ENCODE measurements around the gene OR51B5. TPM values are rescaled to one million over a fixed set of nuclear protein-coding genes. Genes with fewer than 3 reads are reported as not detected.
"Not testable (repeated sequence)": the region's sequence is repeated elsewhere in the genome, so short reads cannot be mapped to it uniquely, and the experiment has no call there.

Gene OR51B5
- total RNA-seq, 1 donor from 2014 or later, result not detected

DNA sequence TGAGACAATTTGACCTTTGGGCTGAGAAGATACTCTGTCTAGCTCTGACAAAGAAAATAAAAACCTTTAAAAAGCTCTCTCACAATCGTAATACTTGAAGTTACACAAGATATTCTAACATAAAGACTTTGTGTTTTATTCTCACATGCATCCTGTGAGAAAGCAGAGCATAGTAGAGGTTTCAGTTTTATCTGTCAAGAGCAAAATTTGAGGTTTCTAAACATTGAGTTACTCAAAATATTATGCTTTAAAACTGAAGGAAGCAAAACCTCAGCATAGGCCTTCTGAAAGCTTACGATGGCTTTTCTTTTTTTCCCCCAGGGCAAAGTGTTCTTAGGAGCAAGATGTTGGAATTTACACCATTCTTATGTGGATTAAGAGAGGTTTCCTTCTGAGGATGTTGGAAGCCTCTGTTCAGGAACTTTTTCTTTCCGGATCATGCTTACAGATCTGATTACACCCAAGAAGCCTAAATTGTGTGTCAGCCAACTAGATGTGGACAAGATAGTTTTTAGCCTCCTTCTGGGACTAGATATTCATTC is 25.2 kb upstream of the OR51B5 start:
- no peak for DNase-seq (ENCODE audit: low read depth)
- H3K4me3 ChIP-seq (ENCODE audit: low read depth, low read length), result no peak overlapping the region
- TF ChIP-seq, protein P1, sequence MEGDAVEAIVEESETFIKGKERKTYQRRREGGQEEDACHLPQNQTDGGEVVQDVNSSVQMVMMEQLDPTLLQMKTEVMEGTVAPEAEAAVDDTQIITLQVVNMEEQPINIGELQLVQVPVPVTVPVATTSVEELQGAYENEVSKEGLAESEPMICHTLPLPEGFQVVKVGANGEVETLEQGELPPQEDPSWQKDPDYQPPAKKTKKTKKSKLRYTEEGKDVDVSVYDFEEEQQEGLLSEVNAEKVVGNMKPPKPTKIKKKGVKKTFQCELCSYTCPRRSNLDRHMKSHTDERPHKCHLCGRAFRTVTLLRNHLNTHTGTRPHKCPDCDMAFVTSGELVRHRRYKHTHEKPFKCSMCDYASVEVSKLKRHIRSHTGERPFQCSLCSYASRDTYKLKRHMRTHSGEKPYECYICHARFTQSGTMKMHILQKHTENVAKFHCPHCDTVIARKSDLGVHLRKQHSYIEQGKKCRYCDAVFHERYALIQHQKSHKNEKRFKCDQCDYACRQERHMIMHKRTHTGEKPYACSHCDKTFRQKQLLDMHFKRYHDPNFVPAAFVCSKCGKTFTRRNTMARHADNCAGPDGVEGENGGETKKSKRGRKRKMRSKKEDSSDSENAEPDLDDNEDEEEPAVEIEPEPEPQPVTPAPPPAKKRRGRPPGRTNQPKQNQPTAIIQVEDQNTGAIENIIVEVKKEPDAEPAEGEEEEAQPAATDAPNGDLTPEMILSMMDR (conservative IDR thresholded peaks at IDR 0.05; ENCODE audit: low read depth, low read length), result no peak

DNA sequence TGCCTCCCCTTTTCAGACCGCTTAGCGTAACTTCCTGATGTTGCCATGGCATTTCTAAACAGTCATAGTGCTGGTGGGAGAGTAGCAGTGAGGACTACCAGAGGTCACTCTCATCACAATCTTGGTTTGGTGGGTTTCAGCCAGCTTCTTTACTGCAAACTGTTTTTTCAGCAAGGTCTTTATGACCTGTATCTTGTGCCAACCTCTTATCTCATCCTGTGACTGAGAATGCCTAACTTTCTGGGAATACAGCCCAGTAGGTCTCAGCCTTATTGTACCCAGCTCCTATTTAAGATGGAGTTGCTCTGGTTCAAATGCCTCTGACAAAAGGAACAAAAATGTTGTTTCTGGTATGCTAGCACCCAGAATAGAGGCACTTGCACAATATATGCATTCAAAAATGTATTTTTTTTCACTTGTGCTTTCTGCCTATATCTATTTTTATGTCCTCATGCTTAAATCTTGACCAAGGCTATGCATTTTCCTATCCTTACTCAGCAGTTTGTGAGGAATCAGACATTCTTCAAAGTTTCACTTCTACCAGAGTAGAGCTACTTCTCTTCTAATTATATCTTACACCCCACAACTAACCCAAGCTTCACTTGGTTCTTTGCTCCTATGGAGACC is 24.2 kb upstream of the OR51B5 start:
- H3K4me3 ChIP-seq (ENCODE audit: low read depth, low read length), result no peak overlapping the region
- no peak for DNase-seq (ENCODE audit: low read depth)
- TF ChIP-seq, protein P1 (conservative IDR thresholded peaks at IDR 0.05; ENCODE audit: low read depth, low read length), result no peak

DNA sequence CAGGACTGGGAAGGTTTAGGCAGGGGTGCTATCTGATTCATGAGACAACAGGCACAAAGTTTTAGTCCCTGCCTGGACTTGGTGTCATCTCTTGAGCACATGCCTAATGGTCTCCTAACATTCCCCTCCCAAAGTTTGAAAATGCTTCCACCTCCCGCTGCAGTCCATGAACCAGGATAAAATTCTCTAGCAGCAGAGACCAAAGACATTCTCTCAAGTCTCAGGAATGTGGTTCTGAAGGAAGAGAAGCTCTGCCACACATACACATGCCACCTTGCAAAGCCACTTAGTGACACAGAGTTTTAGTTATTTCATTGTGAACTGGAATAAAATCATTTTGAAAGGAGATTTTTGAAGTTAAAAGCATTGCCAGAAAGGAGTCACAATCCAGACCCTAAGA is 23.5 kb upstream of the OR51B5 start:
- H3K4me3 ChIP-seq (ENCODE audit: low read depth, low read length), result no peak overlapping the region

DNA sequence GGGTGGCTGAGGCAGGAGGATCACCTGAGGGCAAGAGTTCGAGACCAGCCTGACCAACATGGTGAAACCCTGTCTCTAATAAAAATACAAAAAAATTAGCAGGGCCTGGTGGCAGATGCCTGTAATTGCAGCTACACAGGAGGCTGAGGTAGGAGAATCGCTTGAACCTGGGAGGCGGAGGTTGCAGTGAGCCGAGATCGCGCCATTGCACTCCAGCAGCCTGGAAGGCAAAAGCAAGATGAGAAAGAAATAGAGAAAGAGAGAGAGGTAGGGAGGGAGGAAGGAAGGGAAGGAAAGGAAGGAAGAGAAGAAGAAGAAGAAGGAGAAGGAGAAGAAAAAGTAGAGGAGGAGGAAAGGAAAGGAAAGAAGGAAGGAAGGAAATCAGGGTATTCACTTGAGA is 23.0 kb upstream of the OR51B5 start:
- H3K4me3 ChIP-seq (ENCODE audit: low read depth, low read length); DNase-seq (ENCODE audit: low read depth): not testable (repeated sequence)

More for the DNA sequence above, 23.5 kb upstream of the OR51B5 start:
- TF ChIP-seq, protein P1 (conservative IDR thresholded peaks at IDR 0.05; ENCODE audit: low read depth, low read length), result no peak
- no peak for DNase-seq (ENCODE audit: low read depth)

DNA sequence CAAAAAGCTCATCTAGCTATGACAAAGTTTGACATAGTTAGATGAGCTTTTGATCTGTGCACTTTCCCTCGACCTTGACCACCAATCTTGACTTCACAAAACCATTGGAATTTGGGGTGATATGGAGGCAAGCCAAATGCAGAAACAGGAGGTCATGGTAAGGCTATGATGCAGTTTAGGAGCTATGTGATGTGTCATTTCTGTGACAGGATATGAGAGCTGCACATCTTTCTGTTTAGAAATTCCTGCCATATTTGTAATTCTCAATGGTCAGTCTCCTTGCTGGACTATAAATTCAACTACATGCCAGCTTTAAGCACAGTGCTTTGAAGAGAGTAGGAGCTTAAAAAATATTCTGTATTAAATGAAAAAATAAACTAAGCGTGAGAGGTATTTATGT is 20.9 kb upstream of the OR51B5 start:
- peak; percentile 15 for DNase-seq (ENCODE audit: low read depth)
- no peak overlapping the region for H3K4me3 ChIP-seq (ENCODE audit: low read depth, low read length)
- TF ChIP-seq, protein P1 (conservative IDR thresholded peaks at IDR 0.05; ENCODE audit: low read depth, low read length), result no peak

DNA sequence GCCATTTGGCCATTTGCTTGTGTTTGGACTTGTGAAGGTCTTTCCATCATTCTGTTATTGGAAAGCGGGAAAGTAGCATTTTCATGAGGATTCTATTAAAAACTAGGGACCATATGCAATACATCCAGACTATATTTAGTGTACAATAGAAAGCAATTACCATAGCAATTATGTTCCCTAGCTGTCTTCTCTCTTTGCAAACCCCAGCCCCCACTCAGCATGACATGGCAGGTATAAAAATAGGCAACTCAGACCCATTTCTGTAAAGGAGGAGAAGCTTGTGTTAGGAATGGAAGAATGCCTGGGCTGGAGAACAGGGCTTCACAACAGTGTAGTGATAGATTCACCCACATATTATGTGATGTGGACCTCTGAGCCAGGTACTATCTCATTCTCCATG is 20.4 kb upstream of the OR51B5 start:
- no peak for DNase-seq (ENCODE audit: low read depth)
- H3K4me3 ChIP-seq (ENCODE audit: low read depth, low read length), result no peak overlapping the region

DNA sequence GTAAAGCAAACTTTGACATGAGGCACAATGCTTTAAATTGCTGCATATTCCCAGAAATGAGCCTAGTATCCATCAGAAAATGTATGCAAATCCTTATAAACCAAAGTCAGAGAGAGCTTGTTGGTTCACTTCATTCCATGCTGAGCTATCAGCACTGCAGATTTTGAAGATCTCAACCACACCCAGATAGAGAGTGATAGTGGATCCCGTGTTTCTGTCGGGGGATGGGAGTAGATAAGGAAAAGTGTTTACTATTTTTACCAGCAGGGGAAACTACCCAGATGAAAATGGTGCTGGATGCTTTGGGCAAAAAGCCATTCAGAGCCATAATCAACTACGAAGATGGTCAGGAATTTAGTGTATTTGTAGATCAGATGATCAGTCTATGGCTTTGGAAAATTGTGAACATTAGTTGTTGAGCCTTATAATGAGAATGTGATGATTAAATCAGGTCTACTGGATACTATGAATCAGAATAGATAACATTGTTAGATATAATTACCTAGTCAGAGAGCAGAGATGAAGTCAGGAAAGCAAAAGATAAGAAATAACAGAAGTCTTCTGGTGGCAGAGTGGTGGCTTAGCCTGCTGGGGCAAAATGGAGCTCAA is 18.8 kb upstream of the OR51B5 start:
- H3K4me3 ChIP-seq (ENCODE audit: low read depth, low read length), result no peak overlapping the region
- TF ChIP-seq, protein P1 (conservative IDR thresholded peaks at IDR 0.05; ENCODE audit: low read depth, low read length), result no peak
- no peak for DNase-seq (ENCODE audit: low read depth)

More for the DNA sequence above, 20.4 kb upstream of the OR51B5 start:
- TF ChIP-seq, protein P1 (conservative IDR thresholded peaks at IDR 0.05; ENCODE audit: low read depth, low read length), result no peak

DNA sequence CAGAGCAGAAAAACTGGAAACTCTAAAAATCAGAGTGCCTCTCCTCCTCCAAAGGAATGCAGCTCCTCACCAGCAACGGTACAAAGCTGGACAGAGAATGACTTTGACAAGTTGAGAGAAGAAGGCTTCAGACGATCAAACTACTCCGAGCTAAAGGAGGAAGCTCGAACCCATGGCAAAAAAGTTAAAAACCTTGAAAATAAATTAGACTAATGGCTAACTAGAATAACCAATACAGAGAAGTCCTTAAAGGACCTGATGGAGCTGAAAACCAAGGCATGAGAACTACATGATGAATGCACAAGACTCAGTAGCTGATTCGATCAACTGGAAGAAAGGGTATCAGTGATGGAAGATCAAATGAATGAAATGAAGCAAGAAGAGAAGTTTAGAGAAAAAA is 12.7 kb upstream of the OR51B5 start:
- not testable (repeated sequence) for DNase-seq (ENCODE audit: low read depth); H3K4me3 ChIP-seq (ENCODE audit: low read depth, low read length)

Measured in epithelial cell of proximal tubule (primary cell).